Osteoblast (primary cell): ENCODE measurements around the gene DDX42. TPM values are rescaled to one million over a fixed set of nuclear protein-coding genes. Genes with fewer than 3 reads are reported as not detected.
A peak's percentile ranks its signal among the peaks of the same experiment; 100 is the strongest.

Experiments used
- DNase-seq: peaks from one replicate; pipeline ENCODE4 v3.0.0; 2011; ENCODE audit warnings: low spot score, mixed read lengths; ENCODE audit not compliant: insufficient read length; ENCODE audit errors: missing footprints
- H2AFZ ChIP-seq: 2 replicates; pipeline ENCODE4 v1.6.0; 2011; ENCODE audit warnings: mild to moderate bottlenecking, low read length
- H3K27ac ChIP-seq: 2 replicates; pipeline ENCODE4 v1.5.1; 2011; ENCODE audit warnings: mild to moderate bottlenecking, low read depth, low read length, moderate library complexity
- H3K27me3 ChIP-seq: 2 replicates; pipeline ENCODE4 v1.6.0; 2012; ENCODE audit warnings: mild to moderate bottlenecking, control low read depth, inconsistent platforms, low read length, moderate library complexity; ENCODE audit not compliant: insufficient read depth
- H3K36me3 ChIP-seq: 2 replicates; pipeline ENCODE4 v1.5.1; 2011; ENCODE audit warnings: mild to moderate bottlenecking, low read length, control low read depth, moderate library complexity; ENCODE audit not compliant: insufficient read depth
- H3K4me1 ChIP-seq: 2 replicates; pipeline ENCODE4 v1.5.1; 2011; ENCODE audit warnings: mild to moderate bottlenecking, low read length, control low read depth, moderate library complexity; ENCODE audit not compliant: insufficient read depth
- H3K4me2 ChIP-seq: 2 replicates; pipeline ENCODE4 v1.6.0; 2011; ENCODE audit warnings: mild to moderate bottlenecking, low read length; ENCODE audit not compliant: insufficient read depth
- H3K4me3 ChIP-seq: fragments of 200-600 bp; sonication (generic); 3 replicates; pipeline ENCODE4 v1.5.1; 2012; ENCODE audit warnings: mild to moderate bottlenecking, low read length, inconsistent platforms; ENCODE audit not compliant: insufficient read depth
- H3K79me2 ChIP-seq: 2 replicates; pipeline ENCODE4 v1.6.0; 2012; ENCODE audit warnings: mild to moderate bottlenecking, low read length, control low read depth, inconsistent platforms; ENCODE audit not compliant: insufficient read depth
- H3K9me3 ChIP-seq: 2 replicates; pipeline ENCODE4 v1.5.1; 2011; ENCODE audit warnings: low read depth, low read length, control low read depth
- H4K20me1 ChIP-seq: 2 replicates; pipeline ENCODE4 v1.6.0; 2012; ENCODE audit warnings: mild to moderate bottlenecking, low read length, control low read depth; ENCODE audit not compliant: insufficient read depth
- CTCF ChIP-seq: IDR thresholded peaks from 2 replicates; pipeline ENCODE4 v1.5.1; 2011; ENCODE audit warnings: mild to moderate bottlenecking, low read depth, low read length, moderate library complexity; ENCODE audit errors: extremely low read depth
- total RNA-seq: library from RNA; depleted of rRNA; stranded (reverse); fragments of >200 nt; gene quantifications from 2 replicates; pipeline ENCODE4 v1.2.3, GENCODE V29; 2012

The DDX42 gene
- total RNA-seq, 1 donor, result 77.4 TPM

- peaks cover 65% of the 10 kb centered on the region for H4K20me1 ChIP-seq
- peaks cover 29% of the 10 kb centered on the region for H3K36me3 ChIP-seq
- peak overlapping the region; percentile 98 for H3K27ac ChIP-seq
- TF ChIP-seq CTCF, result no peak
- H3K4me2 ChIP-seq, result peak overlapping the region; percentile 96
- H2AFZ ChIP-seq, result no peak overlapping the region
- peak overlapping the region; percentile 81 for H3K4me3 ChIP-seq
- H3K27me3 ChIP-seq, result no peaks in the 10 kb centered on the region
- no peaks in the 10 kb centered on the region for H3K9me3 ChIP-seq
- peaks cover 20% of the 10 kb centered on the region for H3K4me1 ChIP-seq
- no peak for DNase-seq
- H3K79me2 ChIP-seq, result peaks cover 90% of the 10 kb centered on the region
These were observed 1.4 kb downstream of the DDX42 start for GRCh38 chr17:63775420-63775819.

GRCh38 chr17:63780507-63780906 is 6.5 kb downstream of the DDX42 start:
- H3K36me3 ChIP-seq, result peaks cover 29% of the 10 kb centered on the region
- H3K4me2 ChIP-seq, result peak overlapping the region; percentile 2
- peaks cover 22% of the 10 kb centered on the region for H3K4me1 ChIP-seq
- H3K4me3 ChIP-seq, result no peak overlapping the region
- no peak overlapping the region for H2AFZ ChIP-seq
- no peak for TF ChIP-seq CTCF
- H3K9me3 ChIP-seq, result no peaks in the 10 kb centered on the region
- peaks cover 80% of the 10 kb centered on the region for H4K20me1 ChIP-seq
- peaks cover 97% of the 10 kb centered on the region for H3K79me2 ChIP-seq
- no peaks in the 10 kb centered on the region for H3K27me3 ChIP-seq
- no peak for DNase-seq
- H3K27ac ChIP-seq, result peak overlapping the region; percentile 36

- peaks cover 97% of the 10 kb centered on the region for H3K79me2 ChIP-seq
- H3K4me2 ChIP-seq, result peak overlapping the region; percentile 2
- DNase-seq, result no peak
- no peaks in the 10 kb centered on the region for H3K27me3 ChIP-seq
- peaks cover 22% of the 10 kb centered on the region for H3K4me1 ChIP-seq
- peaks cover 78% of the 10 kb centered on the region for H4K20me1 ChIP-seq
- H3K36me3 ChIP-seq, result peaks cover 29% of the 10 kb centered on the region
- no peak overlapping the region for H3K4me3 ChIP-seq
- H2AFZ ChIP-seq, result no peak overlapping the region
- no peak for TF ChIP-seq CTCF
- peak overlapping the region; percentile 36 for H3K27ac ChIP-seq
- H3K9me3 ChIP-seq, result no peaks in the 10 kb centered on the region
These were observed 7.0 kb downstream of the DDX42 start for GRCh38 chr17:63780928-63781327.

GRCh38 chr17:63783522-63783921 is 9.6 kb downstream of the DDX42 start:
- H3K36me3 ChIP-seq, result peaks cover 28% of the 10 kb centered on the region
- H3K4me3 ChIP-seq, result no peak overlapping the region
- peaks cover 96% of the 10 kb centered on the region for H3K79me2 ChIP-seq
- H4K20me1 ChIP-seq, result peaks cover 70% of the 10 kb centered on the region
- DNase-seq, result no peak
- H3K27ac ChIP-seq, result peak overlapping the region; percentile 11
- no peak overlapping the region for H3K4me2 ChIP-seq
- TF ChIP-seq CTCF, result no peak
- no peak overlapping the region for H2AFZ ChIP-seq
- H3K27me3 ChIP-seq, result no peaks in the 10 kb centered on the region
- peaks cover 18% of the 10 kb centered on the region for H3K4me1 ChIP-seq
- H3K9me3 ChIP-seq, result no peaks in the 10 kb centered on the region
